Tibial nerve (tissue), 4 donors: Measurements from ENCODE around the gene DNAJA3. TPM values are rescaled to one million over a fixed set of nuclear protein-coding genes. Genes with fewer than 3 reads are reported as not detected.

Experiments
- DNase-seq, 2 donors: peaks; one replicate each; pipeline ENCODE4 v3.0.0-alpha.2; 2019; ENCODE audit warnings: low spot score in 2 of 2
- H3K27ac ChIP-seq, 4 donors: fragments of 200-600 bp; sonication (generic) in 3 of 4; one replicate each; pipeline ENCODE4 v1.5.1; 2017 to 2019; ENCODE audit warnings: mild to moderate bottlenecking in 1 of 4
- H3K27me3 ChIP-seq, 2 donors: fragments of 200-600 bp; sonication (generic) in 1 of 2; one replicate each; pipeline versions ENCODE4 v1.5.1 to v1.6.0; 2017 to 2019
- H3K36me3 ChIP-seq, 3 donors: fragments of 200-600 bp; sonication (generic); one replicate each; pipeline ENCODE4 v1.5.1; 2018 to 2019
- H3K4me1 ChIP-seq, 4 donors: fragments of 200-600 bp; sonication (generic) in 3 of 4; one replicate each; pipeline ENCODE4 v1.5.1; 2017 to 2019
- H3K4me3 ChIP-seq, 4 donors: fragments of 200-600 bp; sonication (generic) in 3 of 4; one replicate each; pipeline ENCODE4 v1.5.1; 2017 to 2019; ENCODE audit warnings: mild to moderate bottlenecking in 1 of 4, moderate library complexity in 1 of 4
- H3K9me3 ChIP-seq, 4 donors: fragments of 200-600 bp; sonication (generic) in 3 of 4; one replicate each; pipeline ENCODE4 v1.5.1; 2017 to 2019
- CTCF ChIP-seq, 5 experiments: fragments of 200-600 bp in 3 of 5; fragments of 450-650 bp in 2 of 5; sonication (generic) in 3 of 5; IDR thresholded peaks; one replicate each; pipeline ENCODE4 v1.5.1; 2016 to 2019; ENCODE audit warnings: antibody characterized with exemption in 5 of 5, mild to moderate bottlenecking in 3 of 5, moderate library complexity in 2 of 5
- EP300 ChIP-seq, 2 donors: sonication (generic); formaldehyde crosslinking; IDR thresholded peaks; one replicate each; pipeline ENCODE4 v1.6.1; 2017; ENCODE audit warnings: antibody characterized with exemption in 2 of 2, mild to moderate bottlenecking in 1 of 2
- POLR2A ChIP-seq, 2 donors: fragments of 450-650 bp; IDR thresholded peaks; one replicate each; pipeline ENCODE4 v1.6.1; 2017; ENCODE audit warnings: antibody characterized with exemption in 2 of 2, mild to moderate bottlenecking in 2 of 2, moderate library complexity in 2 of 2
- WGBS, 2 donors: methylation state at CpG; one replicate each; pipeline ENCODE4 v1.1.5; 2018; 5-methylcytosine and 5-hydroxymethylcytosine counted together
- total RNA-seq, 4 donors: library from RNA; depleted of rRNA; stranded (reverse); fragments of >200 nt; gene quantifications; one replicate each; pipeline ENCODE4 v1.1.0, GENCODE V29; 2016

The DNAJA3 gene
- 10 to 100 TPM; 37.6 to 53.0 (median 49.2) TPM for total RNA-seq

GRCh38 chr16:4425378-4426020 lies at the start of gene DNAJA3:
Gene DNAJA3, plus strand, starts transcription at chr16:4425868. Its CDS starts 14 bp downstream, at chr16:4425882.
- TF ChIP-seq POLR2A (IDR thresholded peaks at IDR 0.05), result peak; percentile 61 to 62
- peak; percentile 30 to 92 for TF ChIP-seq EP300 (IDR thresholded peaks at IDR 0.05)
- TF ChIP-seq CTCF (IDR thresholded peaks at IDR 0.05), result peak in 2 of 5 experiments; percentile 35 to 48
- Histone ChIP-seq H3K9me3 (no peaks in the 10 kb centered on the region), H3K4me1 (peaks cover 0 to 30% (median 14%) of the 10 kb centered on the region in 4 donors), H3K36me3 (peaks cover 0 to 23% (median 0%) of the 10 kb centered on the region in 3 donors), H3K27ac (peak within 1 kb of the TSS; percentile 93 to 96 (median 94)), H3K4me3 (peak within 1 kb of the TSS; percentile 69 to 94 (median 84)), H3K27me3 (no peaks in the 10 kb centered on the region)
- DNase-seq, result peak; percentile 83 to 84
- WGBS, 2 donors, result 0 to 1% methylated on average over 37 to 58 of the region's 68 CpGs

GRCh38 chr16:4376126-4376892 lies 49.4 kb upstream of the DNAJA3 start:
- H3K4me3 ChIP-seq, result peak overlapping the region in 1 of 4 donors; percentile 16
- whole genome bisulfite sequencing, 2 donors, result 5 to 12% methylated on average over 12 to 25 of the region's 31 CpGs
- H3K36me3 ChIP-seq, result peaks cover 0 to 14% (median 0%) of the 10 kb centered on the region in 3 donors
- peaks cover 0 to 94% (median 68%) of the 10 kb centered on the region in 4 donors for H3K4me1 ChIP-seq
- TF ChIP-seq POLR2A (IDR thresholded peaks at IDR 0.05), result no peak
- peak; percentile 29 to 81 for TF ChIP-seq EP300 (IDR thresholded peaks at IDR 0.05)
- H3K27ac ChIP-seq, result peak overlapping the region; percentile 81 to 95 (median 89)
- no peaks in the 10 kb centered on the region for H3K9me3 ChIP-seq
- no peaks in the 10 kb centered on the region for H3K27me3 ChIP-seq
- DNase-seq, result peak; percentile 85 to 86

GRCh38 chr16:4376893-4377572 lies 48.6 kb upstream of the DNAJA3 start:
- WGBS, 2 donors, result 52 to 55% methylated on average over 12 to 25 of the region's 27 CpGs
- H3K36me3 ChIP-seq, result peaks cover 0 to 21% (median 0%) of the 10 kb centered on the region in 3 donors
- peaks cover 0 to 98% (median 65%) of the 10 kb centered on the region in 4 donors for H3K4me1 ChIP-seq
- H3K27ac ChIP-seq, result peak overlapping the region; percentile 81 to 95 (median 89)
- H3K27me3 ChIP-seq, result no peaks in the 10 kb centered on the region
- no peaks in the 10 kb centered on the region for H3K9me3 ChIP-seq
- peak overlapping the region in 1 of 4 donors; percentile 16 for H3K4me3 ChIP-seq
- DNase-seq, result no peak
- TF ChIP-seq CTCF (IDR thresholded peaks at IDR 0.05) (no peak), POLR2A (IDR thresholded peaks at IDR 0.05) (no peak), EP300 (IDR thresholded peaks at IDR 0.05) (no peak)

GRCh38 chr16:4377573-4378154 lies 48.0 kb upstream of the DNAJA3 start:
- TF ChIP-seq POLR2A (IDR thresholded peaks at IDR 0.05), result no peak
- no peak for TF ChIP-seq EP300 (IDR thresholded peaks at IDR 0.05)
- no peak for TF ChIP-seq CTCF (IDR thresholded peaks at IDR 0.05)
- H3K4me3 ChIP-seq, result no peak overlapping the region
- H3K27me3 ChIP-seq, result no peaks in the 10 kb centered on the region
- peak overlapping the region; percentile 81 to 95 (median 89) for H3K27ac ChIP-seq
- WGBS, 2 donors, result 34 to 64% methylated on average over 11 to 12 of the region's 12 CpGs
- peaks cover 0 to 27% (median 0%) of the 10 kb centered on the region in 3 donors for H3K36me3 ChIP-seq
- DNase-seq, result no peak
- H3K4me1 ChIP-seq, result peaks cover 0 to 97% (median 61%) of the 10 kb centered on the region in 4 donors
- no peaks in the 10 kb centered on the region for H3K9me3 ChIP-seq

GRCh38 chr16:4378161-4378666 lies 47.5 kb upstream of the DNAJA3 start:
- H3K4me1 ChIP-seq, result peaks cover 0 to 97% (median 56%) of the 10 kb centered on the region in 4 donors
- peaks cover 0 to 33% (median 0%) of the 10 kb centered on the region in 3 donors for H3K36me3 ChIP-seq
- 58 to 69% methylated on average over 14 of the region's 15 CpGs for WGBS, 2 donors
- H3K27me3 ChIP-seq, result no peaks in the 10 kb centered on the region
- TF ChIP-seq CTCF (IDR thresholded peaks at IDR 0.05) (no peak), POLR2A (IDR thresholded peaks at IDR 0.05) (no peak), EP300 (IDR thresholded peaks at IDR 0.05) (no peak)
- no peak for DNase-seq
- H3K9me3 ChIP-seq, result no peaks in the 10 kb centered on the region
- peak overlapping the region; percentile 20 to 95 (median 88) for H3K27ac ChIP-seq
- H3K4me3 ChIP-seq, result no peak overlapping the region
